ENCODE results near the gene SORBS1. TPM values are rescaled to one million over a fixed set of nuclear protein-coding genes. Genes with fewer than 3 reads are reported as not detected.

SORBS1 gene
- total and polyA plus RNA-seq, 2 of the 13 experiments (the other 11 are each of a cell fraction or from before 2014, with no cell fraction given): 16.8 to 39.8 TPM

- TF ChIP-seq ZGPAT (CRISPR knock-in tag; IDR thresholded peaks at IDR 0.05) (peak; percentile 87; the same call in 1 of the 2 replicates), FOXA1 (IDR thresholded peaks at IDR 0.05) (peak; percentile 68), FOXA1 (CRISPR knock-in tag; IDR thresholded peaks at IDR 0.05) (peak; percentile 82), TIGD3 (CRISPR knock-in tag; IDR thresholded peaks at IDR 0.05; ENCODE audit: borderline replicate concordance) (no peak), ZNF574 (CRISPR knock-in tag; IDR thresholded peaks at IDR 0.05) (peak; percentile 69), ZBTB26 (CRISPR knock-in tag; IDR thresholded peaks at IDR 0.05; ENCODE audit: borderline replicate concordance) (peak; percentile 75), ZNF562 (CRISPR knock-in tag; IDR thresholded peaks at IDR 0.05; ENCODE audit: borderline replicate concordance) (no peak), HHEX (CRISPR knock-in tag; IDR thresholded peaks at IDR 0.05) (peak; percentile 68), XRCC5 (optimal IDR thresholded peaks at IDR 0.05; ENCODE audit: low read length) (peak; percentile 38), SNAI1 (CRISPR knock-in tag; IDR thresholded peaks at IDR 0.05; ENCODE audit: borderline replicate concordance) (0 out of 2 replicates have a peak, but pooled peaks have one; percentile 67), NFRKB (IDR thresholded peaks at IDR 0.05) (no peak), ZUFSP (CRISPR knock-in tag; IDR thresholded peaks at IDR 0.05; ENCODE audit: borderline replicate concordance) (no peak), RFX5 (IDR thresholded peaks at IDR 0.05; ENCODE audit: low read depth, low read length) (peak; percentile 84), HNRNPL (IDR thresholded peaks at IDR 0.05; ENCODE audit: low read depth, low read length) (peak; percentile 63; the same call in 1 of the 2 replicates), HOXA3 (CRISPR knock-in tag; IDR thresholded peaks at IDR 0.05) (peak; percentile 71), ZSCAN25 (CRISPR knock-in tag; IDR thresholded peaks at IDR 0.05) (0 out of 2 replicates have a peak, but pooled peaks have one; percentile 29), SP5 (CRISPR knock-in tag; IDR thresholded peaks at IDR 0.05; ENCODE audit: borderline replicate concordance, low read depth) (peak; percentile 37; the same call in 1 of the 2 replicates), GLI4 (CRISPR knock-in tag; IDR thresholded peaks at IDR 0.05; ENCODE audit: borderline replicate concordance) (0 out of 2 replicates have a peak, but pooled peaks have one; percentile 44)
These were observed 85.2 kb downstream of the SORBS1 start (continued) for GRCh38 chr10:95475827-95476468.
